ENCODE data around the gene XRN1. TPM values are rescaled to one million over a fixed set of nuclear protein-coding genes. Genes with fewer than 3 reads are reported as not detected.
A peak's percentile ranks its signal among the peaks of the same experiment; 100 is the strongest.

The XRN1 gene
- polyA plus RNA-seq, 1 donor from 2014 or later: 46.1 TPM

DNA sequence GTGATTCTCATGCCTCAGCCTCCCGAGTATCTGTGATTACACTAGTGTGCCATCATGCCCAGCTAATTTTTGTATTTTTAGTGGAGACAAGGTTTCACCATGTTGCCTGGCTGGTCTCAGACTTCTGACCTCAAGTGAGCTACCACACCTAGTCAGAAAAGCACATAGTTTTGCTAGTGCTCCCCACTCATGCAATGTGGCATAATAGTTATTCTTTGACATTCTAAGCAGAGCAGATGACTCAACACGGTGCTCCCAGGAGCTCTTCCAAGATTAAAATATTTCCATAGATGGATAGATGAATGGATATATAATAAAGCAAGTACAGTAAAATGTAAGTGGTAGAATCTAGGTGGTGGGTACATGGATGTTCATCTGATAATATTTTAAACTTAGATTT is 169.4 kb downstream of the XRN1 start:
- Mint-ChIP-seq H3K27me3 (no peaks in the 10 kb centered on the region), H3K4me1 (no peaks in the 10 kb centered on the region), H3K9me3 (no peaks in the 10 kb centered on the region), H3K27ac (peak overlapping the region in 1 of 3 donors; percentile 85), H3K36me3 (peaks cover 2% of the 10 kb centered on the region), H3K4me3 (no peak overlapping the region)

DNA sequence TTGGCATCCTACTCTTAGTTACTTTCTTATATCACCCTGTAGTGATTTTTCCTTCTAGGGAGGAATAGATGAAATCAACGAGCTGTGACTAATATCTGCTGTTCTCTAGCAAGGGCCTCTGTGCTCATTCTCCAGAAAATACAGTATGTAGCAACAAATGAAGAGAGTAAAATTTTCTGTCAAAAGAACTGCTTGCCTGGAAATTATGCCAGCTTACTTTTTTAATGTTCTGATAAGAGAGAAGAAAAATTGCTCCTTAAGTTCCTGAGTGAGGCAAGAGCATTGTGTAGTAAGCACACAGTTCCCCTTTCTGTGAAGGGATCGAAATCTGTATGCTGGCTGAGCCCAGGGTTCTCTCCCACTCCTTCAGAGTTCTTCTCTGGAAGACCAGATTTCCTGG is 171.1 kb downstream of the XRN1 start:
- Mint-ChIP-seq H3K36me3 (peaks cover 2% of the 10 kb centered on the region), H3K4me1 (no peaks in the 10 kb centered on the region), H3K4me3 (no peak overlapping the region), H3K27me3 (no peaks in the 10 kb centered on the region), H3K9me3 (no peaks in the 10 kb centered on the region), H3K27ac (no peak overlapping the region)

DNA sequence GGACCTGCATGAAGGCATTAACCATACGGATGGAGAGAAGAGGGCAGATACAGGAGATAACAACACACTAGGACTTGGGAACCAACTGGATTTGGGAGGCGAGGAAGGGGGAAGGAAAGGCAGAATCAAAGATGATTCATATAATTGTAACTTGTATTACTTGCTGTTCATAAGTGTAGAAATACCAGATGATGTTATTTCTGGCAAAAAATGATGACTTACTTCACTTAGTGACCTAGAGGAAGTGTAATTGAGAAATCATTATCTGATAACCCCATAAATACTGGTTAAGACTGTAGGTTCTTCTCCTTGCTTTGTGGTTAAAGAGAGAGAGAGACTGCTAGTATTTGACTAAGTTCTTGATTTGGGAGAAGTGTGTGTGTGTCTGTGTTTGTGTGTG is 172.0 kb downstream of the XRN1 start:
- H3K9me3 Mint-ChIP-seq: no peaks in the 10 kb centered on the region
- no peaks in the 10 kb centered on the region for H3K4me1 Mint-ChIP-seq
- no peak overlapping the region for H3K4me3 Mint-ChIP-seq
- H3K36me3 Mint-ChIP-seq: peaks cover 2% of the 10 kb centered on the region
- H3K27ac Mint-ChIP-seq: no peak overlapping the region
- no peaks in the 10 kb centered on the region for H3K27me3 Mint-ChIP-seq

DNA sequence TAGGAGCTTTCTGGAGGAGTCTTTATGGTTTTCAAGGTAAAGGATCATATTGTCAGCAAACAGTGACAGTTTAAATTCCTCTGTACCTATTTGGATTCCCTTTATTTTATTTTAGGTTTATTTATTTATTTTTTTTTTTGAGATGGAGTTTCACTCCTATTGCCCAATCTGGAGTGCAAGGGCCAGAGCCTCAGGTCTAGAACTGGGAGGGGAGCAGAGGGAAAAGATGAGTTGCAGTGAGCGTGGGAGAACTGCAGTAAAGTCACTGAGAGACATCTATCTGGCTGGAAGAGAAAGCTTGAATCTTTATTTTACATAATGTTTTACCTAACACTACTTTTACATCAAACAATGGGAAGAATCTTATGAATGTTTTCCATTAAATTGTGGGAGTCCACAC is 172.9 kb downstream of the XRN1 start:
- no peaks in the 10 kb centered on the region for H3K4me1 Mint-ChIP-seq
- peak overlapping the region in 1 of 3 donors; percentile 23 for H3K27ac Mint-ChIP-seq
- no peak overlapping the region for H3K4me3 Mint-ChIP-seq
- H3K27me3 Mint-ChIP-seq: no peaks in the 10 kb centered on the region
- no peaks in the 10 kb centered on the region for H3K9me3 Mint-ChIP-seq
- peaks cover 2% of the 10 kb centered on the region for H3K36me3 Mint-ChIP-seq

DNA sequence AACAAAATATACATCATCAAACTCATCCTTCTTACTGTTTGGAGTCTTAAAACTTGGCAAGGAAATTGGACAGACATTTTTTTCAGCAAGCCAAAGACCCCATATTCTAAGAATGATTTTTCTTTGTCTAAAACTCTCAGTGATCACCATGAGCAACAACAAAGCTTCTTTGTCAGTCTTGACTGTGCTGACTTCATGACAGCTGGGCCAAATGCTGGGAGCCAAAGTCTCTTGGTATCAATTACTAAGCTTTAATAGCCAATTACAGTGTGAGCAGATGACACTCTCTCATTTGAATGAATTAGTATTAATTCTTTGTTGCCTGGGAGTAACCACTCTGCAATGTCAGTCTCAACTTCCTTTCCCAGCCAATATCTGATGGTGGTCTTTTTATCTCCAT is 174.3 kb downstream of the XRN1 start:
- H3K36me3 Mint-ChIP-seq: peaks cover 2% of the 10 kb centered on the region
- no peaks in the 10 kb centered on the region for H3K27me3 Mint-ChIP-seq
- no peak overlapping the region for H3K4me3 Mint-ChIP-seq
- no peaks in the 10 kb centered on the region for H3K4me1 Mint-ChIP-seq
- no peak overlapping the region for H3K27ac Mint-ChIP-seq
- no peaks in the 10 kb centered on the region for H3K9me3 Mint-ChIP-seq

DNA sequence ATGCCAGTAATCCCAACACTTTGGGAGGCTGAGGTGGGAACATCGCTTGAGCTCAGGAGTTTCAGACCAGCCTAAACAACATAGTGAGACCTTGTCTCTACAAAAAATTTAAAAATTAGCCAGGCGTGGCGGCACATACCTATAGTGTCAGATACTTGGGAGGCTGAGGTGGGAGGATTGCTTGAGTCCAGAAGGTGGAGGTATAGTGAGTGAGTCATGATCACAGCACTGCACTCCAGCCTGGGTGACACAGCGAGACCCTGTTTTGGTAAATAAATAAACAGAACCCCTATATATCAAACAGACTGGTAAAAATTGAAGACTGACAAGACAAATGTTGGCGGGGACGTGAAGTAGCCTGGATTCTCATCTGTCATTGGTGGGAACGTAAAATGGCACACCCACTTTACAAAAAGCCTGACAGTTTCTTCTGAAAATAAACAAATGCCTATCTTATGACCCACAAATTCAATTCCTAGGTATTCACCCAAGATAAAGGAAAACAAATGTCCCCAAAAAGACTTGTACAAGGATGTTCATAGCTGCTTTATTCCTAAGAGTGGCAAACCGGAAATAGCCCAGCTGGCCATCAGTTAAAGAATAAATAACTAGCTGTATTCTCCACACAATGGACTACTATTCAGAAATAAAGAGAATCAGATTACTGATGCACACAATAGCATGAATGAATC is 175.5 kb downstream of the XRN1 start:
- no peak overlapping the region for H3K27ac Mint-ChIP-seq

DNA sequence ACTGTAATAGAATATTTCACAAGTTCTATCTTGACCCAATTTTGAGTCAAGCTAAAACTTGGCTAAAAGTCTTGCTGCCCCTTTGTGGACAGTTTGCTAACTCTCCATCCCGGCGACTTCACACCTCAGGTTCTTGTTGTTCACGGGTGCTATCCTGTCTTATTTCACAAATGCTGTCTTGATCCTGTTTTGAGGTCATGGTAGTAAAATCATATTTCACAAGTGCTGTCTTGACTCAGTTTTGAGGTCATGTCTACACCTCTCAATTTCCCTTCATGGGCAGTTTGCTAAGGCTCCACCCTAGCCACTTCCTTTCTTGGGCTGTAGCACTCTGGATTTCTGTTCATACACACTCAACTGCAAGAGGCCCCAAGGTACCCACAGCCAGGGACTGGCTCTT is 177.4 kb downstream of the XRN1 start:
- Mint-ChIP-seq H3K9me3 (no peaks in the 10 kb centered on the region), H3K36me3 (peaks cover 3% of the 10 kb centered on the region), H3K4me3 (no peak overlapping the region), H3K27me3 (peaks cover 3% of the 10 kb centered on the region), H3K27ac (peak overlapping the region in 1 of 3 donors; percentile 32), H3K4me1 (no peaks in the 10 kb centered on the region)

More for the DNA sequence above, 175.5 kb downstream of the XRN1 start:
- Mint-ChIP-seq H3K4me1 (no peaks in the 10 kb centered on the region), H3K4me3 (no peak overlapping the region), H3K9me3 (no peaks in the 10 kb centered on the region), H3K36me3 (peaks cover 5% of the 10 kb centered on the region), H3K27me3 (peaks cover 2% of the 10 kb centered on the region)

DNA sequence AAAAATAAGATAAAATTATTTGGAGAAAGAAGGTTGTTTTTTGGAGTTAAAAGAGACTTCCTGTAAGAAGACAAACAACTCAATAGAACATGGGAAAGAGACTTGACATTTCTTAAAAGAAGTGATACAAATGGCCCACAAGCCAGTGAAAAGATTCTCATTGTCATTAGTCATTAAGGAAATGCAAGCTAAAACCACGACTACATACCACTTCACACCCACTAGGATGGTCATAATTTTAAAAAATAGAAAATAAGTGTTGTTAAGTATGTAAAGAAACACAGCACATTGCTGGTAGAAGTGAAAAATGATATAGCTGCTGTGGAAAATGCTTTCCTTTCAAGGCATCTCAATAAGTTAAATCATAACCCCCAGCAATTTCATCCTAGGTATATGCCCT is 178.1 kb downstream of the XRN1 start:
- no peak overlapping the region for H3K4me3 Mint-ChIP-seq
- H3K36me3 Mint-ChIP-seq: peaks cover 3% of the 10 kb centered on the region
- H3K9me3 Mint-ChIP-seq: no peaks in the 10 kb centered on the region
- no peaks in the 10 kb centered on the region for H3K4me1 Mint-ChIP-seq
- peaks cover 3% of the 10 kb centered on the region for H3K27me3 Mint-ChIP-seq
- peak overlapping the region in 1 of 3 donors; percentile 32 for H3K27ac Mint-ChIP-seq

DNA sequence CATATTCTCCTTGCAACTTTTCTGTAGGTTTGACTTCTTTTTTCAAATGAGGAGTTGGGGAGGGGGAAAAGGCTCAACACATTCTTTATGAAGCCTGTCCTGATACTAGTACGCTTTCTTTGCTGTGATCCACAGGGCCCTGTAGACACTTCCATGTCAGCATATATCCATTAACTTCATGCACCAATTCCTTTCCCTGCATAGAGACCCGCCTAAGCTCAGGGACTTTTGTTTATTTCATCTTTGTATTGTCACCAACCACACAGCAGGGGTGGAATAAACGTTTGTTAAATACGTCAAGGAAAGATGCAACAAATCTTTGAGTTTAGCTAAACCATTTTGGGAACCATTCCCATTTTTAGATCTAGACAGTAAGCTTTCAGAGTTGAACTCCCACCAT is 179.4 kb downstream of the XRN1 start:
- Mint-ChIP-seq H3K27ac (no peak overlapping the region), H3K36me3 (peaks cover 3% of the 10 kb centered on the region), H3K9me3 (no peaks in the 10 kb centered on the region)

DNA sequence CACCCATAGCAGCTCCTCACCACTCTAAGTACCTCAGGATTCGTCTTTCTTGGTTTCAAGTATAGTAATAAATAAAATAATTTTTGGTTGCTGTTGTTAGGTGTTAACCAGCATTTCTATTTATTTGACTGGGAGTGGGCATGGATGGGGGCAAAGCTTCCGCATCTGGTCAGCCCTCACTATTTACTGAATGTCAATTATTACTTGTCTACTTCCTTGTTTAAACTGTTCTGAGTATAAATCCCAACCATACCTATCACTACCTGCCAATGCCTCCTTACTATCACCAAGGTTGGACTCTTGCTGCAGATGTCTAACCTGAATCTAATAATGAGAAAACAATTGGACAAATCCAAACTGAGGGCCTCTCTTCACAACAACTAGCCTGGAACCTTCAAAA is 180.6 kb downstream of the XRN1 start:
- H3K27me3 Mint-ChIP-seq: peaks cover 3% of the 10 kb centered on the region
- peaks cover 3% of the 10 kb centered on the region for H3K36me3 Mint-ChIP-seq
- peaks cover 0 to 3% (median 0%) of the 10 kb centered on the region in 3 donors for H3K4me1 Mint-ChIP-seq
- no peaks in the 10 kb centered on the region for H3K9me3 Mint-ChIP-seq
- H3K27ac Mint-ChIP-seq: no peak overlapping the region
- no peak overlapping the region for H3K4me3 Mint-ChIP-seq

More for the DNA sequence above, 179.4 kb downstream of the XRN1 start:
- Mint-ChIP-seq H3K4me1 (no peaks in the 10 kb centered on the region), H3K4me3 (no peak overlapping the region), H3K27me3 (peaks cover 3% of the 10 kb centered on the region)

DNA sequence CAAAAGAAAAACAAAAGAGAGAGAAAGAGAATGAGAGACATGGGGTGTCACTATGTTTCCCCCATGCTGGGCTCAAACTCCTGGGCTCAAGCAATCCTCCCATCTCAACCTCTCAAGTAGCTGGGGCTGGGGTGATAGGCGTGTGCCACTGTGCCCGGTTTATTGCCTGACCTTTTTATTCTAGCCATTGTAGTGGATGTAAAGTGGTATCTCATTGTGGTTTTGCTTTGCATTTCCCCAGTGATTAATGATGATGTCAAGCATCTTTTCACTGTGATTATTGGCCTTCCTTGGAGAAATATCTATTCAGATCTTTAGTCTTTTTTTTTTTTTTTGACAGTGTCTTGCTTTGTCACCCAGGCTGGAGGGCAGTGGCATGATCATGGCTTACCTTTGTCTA is 184.7 kb downstream of the XRN1 start:
- Mint-ChIP-seq H3K27ac (no peak overlapping the region), H3K4me3 (no peak overlapping the region), H3K9me3 (no peaks in the 10 kb centered on the region), H3K36me3 (peaks cover 5% of the 10 kb centered on the region), H3K27me3 (peaks cover 4% of the 10 kb centered on the region), H3K4me1 (peaks cover 0 to 3% (median 0%) of the 10 kb centered on the region in 3 donors)

DNA sequence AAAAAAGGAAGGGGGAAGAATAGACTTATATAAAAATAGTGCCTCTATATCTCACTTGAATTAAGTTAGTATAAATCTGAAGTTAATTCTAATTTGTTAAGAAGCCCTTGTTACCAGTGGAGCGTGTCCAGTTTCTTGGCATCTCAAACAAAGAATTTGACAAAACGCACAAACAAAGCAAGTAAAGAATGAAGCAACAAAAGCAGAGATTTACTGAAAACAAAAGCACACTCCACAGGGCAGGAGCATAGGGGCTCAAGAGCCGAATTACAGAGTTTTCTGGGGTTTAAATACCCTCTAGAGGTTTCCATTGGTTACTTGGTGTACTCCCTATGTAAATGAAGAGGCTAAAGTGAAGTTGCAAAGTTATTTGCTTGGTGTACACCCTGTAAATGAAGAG is 188.5 kb downstream of the XRN1 start:
- Mint-ChIP-seq H3K4me1 (peaks cover 0 to 3% (median 0%) of the 10 kb centered on the region in 3 donors), H3K4me3 (no peak overlapping the region), H3K9me3 (peaks cover 1 to 11% (median 4%) of the 10 kb centered on the region in 3 donors), H3K36me3 (peaks cover 5% of the 10 kb centered on the region), H3K27ac (no peak overlapping the region), H3K27me3 (peaks cover 2% of the 10 kb centered on the region)

DNA sequence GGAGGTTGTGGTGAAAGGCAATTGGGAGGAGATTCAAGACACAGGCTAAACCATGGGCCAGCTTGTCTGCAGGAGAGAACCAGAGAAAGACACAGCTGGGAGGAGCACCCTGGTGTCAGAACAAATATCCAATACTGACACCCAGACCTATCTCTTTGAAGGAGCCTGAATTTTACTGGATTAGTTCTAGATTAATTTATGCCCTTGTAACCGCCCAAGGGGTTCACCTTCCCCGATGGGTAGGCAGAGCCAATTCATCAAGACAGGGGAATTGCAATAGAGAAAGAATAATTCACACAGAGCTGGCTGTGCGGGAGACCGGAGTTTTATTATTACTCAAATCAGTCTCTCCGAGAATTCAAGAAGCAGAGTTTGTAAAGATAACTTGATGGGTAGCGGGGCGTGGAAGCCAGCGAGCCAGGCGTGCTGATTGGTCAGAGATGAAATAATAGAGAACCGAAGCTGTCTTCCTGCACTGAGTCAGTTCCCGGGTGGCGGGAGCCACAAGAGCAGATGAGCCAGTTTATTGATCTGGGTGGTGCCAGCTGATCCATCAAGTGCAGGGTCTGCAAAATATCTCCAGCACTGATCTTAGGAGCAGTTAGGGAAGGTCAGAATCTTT is 191.0 kb downstream of the XRN1 start:
- H3K27ac Mint-ChIP-seq: no peak overlapping the region
- H3K4me3 Mint-ChIP-seq: no peak overlapping the region
- peaks cover 7% of the 10 kb centered on the region for H3K36me3 Mint-ChIP-seq
- H3K4me1 Mint-ChIP-seq: no peaks in the 10 kb centered on the region
- peaks cover 6 to 32% (median 9%) of the 10 kb centered on the region in 3 donors for H3K9me3 Mint-ChIP-seq
- peaks cover 5% of the 10 kb centered on the region for H3K27me3 Mint-ChIP-seq

Measured in IgD-negative memory B cell (primary cell).